ENCODE data around the gene CACNA1I.

Gene CACNA1I

DNA sequence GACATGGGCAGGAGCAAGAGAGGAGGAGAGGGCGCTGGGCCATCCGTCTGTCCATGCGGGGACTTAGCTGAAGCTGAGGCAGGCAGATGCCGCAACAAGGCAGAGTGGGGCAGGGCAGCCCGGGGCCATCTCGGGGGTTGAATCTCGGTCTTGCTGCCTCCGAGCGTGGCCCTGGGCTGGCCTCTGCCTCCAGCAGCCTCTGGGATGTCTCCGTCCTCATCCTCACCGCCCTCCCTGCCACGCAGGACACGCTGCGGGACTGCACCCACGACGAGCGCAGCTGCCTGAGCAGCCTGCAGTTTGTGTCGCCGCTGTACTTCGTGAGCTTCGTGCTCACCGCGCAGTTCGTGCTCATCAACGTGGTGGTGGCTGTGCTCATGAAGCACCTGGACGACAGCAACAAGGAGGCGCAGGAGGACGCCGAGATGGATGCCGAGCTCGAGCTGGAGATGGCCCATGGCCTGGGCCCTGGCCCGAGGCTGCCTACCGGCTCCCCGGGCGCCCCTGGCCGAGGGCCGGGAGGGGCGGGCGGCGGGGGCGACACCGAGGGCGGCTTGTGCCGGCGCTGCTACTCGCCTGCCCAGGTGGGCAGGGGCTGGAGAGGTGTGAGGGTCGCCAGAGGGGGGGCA, 108.4 kb downstream of the CACNA1I start:
- no peak for DNase-seq

DNA sequence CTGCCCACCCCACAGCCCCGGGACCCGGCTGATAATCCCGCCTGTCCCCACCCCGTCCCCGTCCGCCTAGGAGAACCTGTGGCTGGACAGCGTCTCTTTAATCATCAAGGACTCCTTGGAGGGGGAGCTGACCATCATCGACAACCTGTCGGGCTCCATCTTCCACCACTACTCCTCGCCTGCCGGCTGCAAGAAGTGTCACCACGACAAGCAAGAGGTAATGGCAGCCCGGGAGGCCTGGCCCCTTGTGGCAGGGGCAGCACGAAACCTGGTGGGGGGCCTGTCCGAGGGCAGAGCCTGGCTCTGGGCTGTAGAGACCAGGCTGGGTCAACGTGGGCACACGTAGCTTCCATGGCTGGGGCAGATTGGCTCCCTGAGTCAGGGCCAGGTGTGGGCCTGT, 109.1 kb downstream of the CACNA1I start:
- DNase-seq: no peak

DNA sequence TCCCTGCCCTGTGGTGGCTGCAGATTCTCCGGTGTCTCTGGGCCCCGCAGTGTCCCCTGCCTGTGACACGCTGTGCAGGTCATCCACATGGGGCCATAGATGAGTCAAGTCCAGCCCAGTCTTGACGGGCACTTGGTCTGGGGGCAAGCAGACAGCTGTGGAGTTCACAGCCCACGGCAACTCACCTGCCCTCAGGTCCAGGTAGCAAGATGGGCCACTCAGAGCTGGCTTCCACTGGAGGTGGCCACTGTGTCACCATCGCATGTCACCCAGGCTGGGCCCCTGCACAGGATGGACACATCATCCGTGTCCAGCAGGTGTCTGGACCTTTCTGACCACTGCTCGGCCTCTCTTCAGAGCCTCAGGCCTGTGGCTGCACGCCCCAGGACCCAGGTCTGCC, 109.9 kb downstream of the CACNA1I start:
- DNase-seq: no peak

DNA sequence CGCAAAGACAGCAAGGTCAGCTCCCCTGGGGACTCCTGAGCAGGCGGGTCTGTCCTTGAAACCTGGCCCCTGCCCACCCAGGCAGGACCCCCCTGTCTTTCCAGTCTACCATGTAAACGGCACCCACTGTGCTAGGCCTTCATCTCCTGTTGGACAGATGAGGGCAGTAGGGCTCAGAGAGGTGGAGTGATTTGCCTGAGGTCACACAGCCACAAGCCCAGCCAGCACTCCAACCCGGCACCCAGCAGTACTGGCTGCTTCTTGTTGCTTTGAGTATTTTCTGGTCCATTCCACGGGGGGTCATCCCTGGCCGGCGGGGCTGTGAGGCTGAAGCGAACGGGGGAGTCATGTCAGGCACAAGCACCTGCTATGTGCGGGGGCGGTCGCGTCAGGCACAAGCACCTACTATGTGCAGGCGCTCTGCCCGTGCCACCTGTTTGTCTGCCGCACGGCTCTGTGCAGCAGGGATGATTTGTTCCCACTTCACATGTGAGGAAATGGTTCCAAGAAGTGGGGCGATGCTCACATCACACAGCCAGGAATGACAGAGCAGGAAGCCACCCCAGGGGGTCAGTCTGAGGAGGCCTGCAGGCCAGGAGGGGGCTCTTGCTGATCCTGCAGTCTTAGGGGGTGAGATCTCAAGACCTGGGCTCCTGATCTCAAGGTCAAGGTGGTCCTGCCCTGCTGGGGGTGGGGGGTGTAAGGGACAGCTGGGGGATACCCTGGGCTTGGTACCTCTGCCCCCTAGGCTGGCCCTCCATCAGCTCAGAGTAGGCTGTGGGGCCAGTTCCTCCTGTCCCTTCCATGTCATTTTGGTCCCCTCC, 110.7 kb downstream of the CACNA1I start:
- DNase-seq: no peak

DNA sequence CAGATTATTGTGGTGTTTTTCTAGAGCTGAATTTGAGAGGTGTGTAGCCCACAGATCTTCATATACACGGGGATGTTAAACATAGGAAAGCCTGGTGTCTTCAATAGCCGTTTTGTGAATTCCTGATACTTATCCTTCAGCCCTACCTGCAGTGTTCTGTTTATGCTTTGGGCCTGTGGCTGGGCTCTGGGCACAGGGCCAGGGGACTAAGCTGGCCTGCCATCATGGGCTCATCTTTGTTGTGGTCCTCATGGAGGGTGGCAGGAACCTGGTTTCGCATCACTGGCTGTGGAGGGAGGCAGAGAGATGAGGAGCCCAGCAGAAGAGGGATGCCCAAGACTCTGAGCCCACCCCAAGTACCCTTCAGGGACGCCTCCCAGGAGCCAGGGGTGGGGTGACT, 112.4 kb downstream of the CACNA1I start:
- no peak for DNase-seq

DNA sequence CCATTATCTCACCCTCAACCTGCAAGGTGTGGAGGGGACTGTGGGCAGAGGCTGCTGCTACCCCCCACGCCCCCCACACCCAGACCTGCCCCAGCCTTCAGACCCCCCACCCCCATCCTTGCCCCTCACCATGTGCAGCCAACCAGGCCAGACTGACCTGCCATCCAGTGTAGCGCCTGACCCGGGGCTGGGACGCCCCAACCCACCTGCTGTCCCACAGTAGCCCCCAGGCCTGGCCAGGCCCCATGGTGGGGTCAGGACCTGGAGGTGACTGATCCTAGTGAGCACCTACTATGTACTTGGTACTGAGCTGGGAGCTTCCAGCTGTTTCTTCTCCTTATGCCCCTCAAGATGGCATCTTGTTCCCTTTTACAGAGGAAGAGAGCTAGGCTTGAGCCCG, 113.1 kb downstream of the CACNA1I start:
- no peak for DNase-seq

DNA sequence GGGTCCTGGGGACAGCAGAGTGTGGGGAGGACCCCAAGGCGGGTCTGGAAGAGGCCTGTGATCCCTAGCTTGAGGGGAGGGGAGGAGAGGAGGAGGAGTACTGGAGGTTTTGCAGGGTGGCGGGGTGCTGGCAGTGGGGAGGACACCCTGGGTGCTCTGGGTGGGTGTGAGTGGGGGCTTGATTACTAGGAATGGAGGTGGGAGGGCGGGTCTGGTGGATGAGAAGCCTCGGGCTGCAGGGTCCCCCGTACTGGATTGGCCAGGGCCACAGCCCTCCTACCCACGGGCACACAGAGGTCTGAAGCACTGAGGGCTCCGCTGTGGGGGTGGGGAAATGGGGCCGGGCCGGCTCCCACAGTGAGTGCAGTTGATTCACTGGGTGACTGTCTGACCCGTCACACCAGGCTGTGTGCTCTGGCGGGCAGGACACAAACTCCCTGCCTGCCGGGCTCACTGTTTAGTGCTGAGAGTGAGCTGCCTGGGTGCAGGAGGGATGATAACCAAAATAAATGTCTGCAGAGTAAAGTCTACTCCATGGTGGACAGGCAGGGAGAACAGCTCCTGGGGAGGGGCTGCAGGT, 114.2 kb downstream of the CACNA1I start:
- no peak for DNase-seq

DNA sequence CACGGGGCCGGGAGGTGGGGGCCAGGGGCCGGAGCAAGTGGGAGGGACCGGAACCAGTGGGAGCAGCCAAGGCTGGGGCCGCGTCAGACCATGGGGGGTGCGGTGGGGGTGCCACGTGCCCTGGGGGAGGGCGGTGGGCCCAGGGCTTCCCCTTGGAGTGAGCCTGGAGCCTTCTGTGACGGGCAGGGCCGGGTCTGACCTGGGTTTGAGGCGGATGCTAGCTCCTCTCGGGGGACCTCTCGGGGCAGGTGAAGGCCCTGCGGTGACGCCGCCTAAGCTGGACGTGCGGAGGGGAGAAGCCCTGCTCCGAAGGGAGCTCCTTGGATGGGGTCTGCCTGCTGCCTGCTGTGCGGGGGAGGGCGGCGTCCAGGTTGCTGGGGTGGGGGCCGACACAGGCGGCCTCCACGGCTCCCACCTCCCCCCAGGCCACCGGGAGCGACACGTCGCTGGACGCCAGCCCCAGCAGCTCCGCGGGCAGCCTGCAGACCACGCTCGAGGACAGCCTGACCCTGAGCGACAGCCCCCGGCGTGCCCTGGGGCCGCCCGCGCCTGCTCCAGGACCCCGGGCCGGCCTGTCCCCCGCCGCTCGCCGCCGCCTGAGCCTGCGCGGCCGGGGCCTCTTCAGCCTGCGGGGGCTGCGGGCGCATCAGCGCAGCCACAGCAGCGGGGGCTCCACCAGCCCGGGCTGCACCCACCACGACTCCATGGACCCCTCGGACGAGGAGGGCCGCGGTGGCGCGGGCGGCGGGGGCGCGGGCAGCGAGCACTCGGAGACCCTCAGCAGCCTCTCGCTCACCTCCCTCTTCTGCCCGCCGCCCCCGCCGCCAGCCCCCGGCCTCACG, 115.0 kb downstream of the CACNA1I start:
- no peak for DNase-seq

DNA sequence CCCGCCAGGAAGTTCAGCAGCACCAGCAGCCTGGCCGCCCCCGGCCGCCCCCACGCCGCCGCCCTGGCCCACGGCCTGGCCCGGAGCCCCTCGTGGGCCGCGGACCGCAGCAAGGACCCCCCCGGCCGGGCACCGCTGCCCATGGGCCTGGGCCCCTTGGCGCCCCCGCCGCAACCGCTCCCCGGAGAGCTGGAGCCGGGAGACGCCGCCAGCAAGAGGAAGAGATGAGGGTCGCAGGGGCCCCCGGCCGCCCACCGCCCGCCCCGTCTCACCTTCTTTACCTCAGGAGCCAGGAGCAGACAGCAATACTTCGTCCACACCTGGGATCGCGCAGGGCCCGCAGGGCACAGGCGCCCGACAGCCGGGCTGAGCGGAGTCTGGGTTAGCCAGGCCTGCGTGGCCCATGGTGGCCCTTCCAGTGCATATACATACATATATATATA, 115.6 kb downstream of the CACNA1I start:
- DNase-seq: no peak

DNA sequence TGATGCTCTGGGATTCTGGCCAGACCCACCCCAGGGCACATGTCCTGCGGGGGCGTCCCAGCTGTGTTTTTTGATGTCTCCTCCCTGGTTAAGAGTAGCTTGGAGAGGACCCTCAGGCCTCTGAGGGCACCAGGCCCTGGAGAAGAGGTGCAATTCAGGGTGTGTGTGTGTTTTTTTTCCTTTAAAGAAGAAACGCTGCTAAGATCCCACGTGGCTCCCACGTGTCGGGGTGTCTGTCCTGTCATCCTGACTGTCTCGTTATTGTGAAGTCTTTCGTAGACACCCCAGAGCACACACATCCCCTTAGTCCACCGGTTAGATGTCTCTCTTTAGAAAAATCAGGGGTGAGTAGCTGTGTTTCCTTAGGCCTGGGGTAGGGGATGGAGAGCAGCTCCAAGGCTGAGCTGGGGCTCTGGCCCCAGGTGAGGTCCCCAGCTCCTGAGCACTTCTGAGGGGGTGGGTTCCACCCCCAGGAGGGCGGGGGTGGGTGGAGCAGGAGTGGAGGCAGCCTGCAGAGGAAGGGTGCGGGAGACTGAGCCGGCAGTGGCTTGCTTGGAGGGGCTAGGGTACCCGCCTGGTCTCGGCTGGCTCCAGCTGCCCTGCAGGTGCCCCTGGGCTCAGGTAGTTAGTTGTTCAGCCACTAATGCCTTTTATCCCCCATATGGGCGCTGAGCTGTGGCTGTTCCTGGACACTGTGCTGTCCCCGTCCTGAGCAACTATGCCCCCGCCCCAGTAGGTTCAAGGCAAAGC, 116.4 kb downstream of the CACNA1I start:
- DNase-seq: no peak

DNA sequence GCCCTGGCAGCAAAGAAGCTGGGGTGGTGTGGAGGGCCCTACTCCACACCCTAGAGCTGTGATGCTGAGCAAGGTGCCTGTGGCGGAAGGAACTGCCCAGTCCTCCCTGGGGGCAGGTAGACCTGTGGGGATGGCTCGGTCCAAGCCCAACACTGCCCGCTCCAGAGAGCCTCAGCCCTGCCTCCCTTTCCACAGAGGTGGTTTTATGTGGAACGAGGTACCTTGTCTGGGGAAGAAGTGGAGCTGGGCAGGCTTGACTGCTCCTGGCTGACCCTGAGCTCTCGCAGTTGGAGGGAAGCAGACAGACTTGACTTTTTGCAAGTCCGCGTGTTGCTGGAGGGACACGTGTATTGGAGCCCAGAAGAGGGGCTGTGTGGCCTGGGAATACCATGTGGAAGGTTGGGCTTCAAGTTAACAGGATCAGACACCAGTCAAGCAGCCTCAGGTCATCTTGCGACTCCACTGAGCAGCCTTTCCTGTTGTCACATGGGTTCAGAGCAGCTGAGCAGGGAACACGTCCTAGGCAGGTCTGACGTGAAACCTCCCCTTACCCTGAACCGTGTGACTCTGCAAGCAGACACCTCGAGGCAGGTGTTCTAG, 117.7 kb downstream of the CACNA1I start:
- no peak for DNase-seq

DNA sequence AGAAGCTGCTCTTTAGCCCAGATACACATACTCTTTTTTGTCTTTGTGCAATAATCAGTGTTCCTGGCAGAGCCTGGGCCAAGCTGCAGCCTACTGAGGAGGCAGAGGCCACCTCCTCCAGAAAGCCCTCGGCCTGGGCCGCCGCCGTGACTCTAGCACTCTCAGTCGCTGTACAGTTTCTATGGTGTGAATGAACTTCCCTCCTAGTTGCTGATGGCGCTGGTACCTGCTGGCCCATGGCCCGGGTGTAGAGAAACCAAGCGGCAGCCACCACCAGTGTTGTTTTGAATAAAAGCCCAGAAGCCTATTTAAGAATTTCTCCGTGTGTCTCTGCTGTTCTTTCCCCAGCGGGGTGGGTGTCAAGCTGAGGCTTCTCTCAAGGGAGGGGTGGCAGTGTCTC, 118.9 kb downstream of the CACNA1I start:
- no peak for DNase-seq

DNA sequence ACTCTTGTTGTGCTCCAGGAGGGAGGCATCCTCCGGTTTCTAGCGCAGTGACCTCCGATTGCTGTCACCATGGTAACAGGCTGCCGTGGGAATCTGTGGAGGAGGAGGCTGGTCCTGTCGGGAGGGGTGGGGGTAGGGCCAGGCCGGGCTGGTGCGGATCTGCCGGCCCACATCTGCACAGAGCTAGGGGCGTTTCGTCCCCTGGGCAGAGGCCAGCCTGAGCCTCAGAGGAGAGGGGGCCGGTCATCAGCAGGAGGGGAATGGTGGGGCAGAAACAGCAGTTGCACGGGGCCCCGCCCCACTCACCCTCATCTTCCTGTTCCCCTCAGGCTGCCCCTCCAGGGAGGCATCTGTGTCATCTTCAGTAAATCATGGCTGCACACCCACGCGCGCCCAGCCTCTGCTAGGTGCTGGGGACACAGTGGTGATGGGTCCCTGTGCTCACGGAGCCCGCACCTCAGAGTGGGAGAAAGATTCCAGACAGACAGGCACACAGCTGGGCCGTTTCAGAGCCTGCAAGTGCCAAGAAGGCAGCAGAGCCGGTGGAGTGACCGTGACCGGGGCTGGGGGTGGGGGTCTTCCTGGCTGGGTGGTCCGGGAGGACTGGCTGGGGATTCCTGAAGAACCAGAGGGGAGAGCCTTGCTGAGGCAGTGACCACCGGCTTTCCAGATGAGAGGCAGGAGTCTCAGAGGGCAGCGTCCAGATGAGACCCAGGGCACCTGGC, 120.5 kb downstream of the CACNA1I start:
- no peak for DNase-seq

DNA sequence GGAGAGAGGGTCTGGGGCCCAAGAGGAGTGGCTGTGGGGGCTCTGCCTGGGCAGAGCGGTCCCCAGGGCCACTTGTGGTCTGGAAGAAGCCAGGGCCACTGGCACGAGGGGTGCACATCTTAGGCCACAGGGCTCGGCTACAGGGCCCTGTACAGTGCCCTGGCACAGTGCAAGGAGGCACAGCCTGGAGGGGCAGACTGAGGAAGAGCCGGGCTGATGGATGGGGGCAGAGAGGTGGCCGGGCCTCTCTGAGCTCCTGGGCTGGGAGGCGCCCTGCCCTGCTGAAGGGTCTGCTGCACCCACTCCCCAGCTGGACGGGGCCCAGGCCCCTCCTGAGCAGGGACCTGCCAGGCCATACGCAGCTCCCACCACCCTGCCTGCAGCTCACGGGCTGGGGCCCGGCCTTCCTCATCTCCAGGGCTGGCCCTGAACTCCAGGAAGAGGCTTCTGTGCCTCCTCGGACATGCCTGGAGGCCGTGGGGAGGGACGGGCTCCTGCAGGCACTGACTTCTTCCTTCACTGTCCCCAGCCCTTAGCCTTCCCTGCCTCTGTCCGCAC, 123.5 kb downstream of the CACNA1I start:
- no peak for DNase-seq

DNA sequence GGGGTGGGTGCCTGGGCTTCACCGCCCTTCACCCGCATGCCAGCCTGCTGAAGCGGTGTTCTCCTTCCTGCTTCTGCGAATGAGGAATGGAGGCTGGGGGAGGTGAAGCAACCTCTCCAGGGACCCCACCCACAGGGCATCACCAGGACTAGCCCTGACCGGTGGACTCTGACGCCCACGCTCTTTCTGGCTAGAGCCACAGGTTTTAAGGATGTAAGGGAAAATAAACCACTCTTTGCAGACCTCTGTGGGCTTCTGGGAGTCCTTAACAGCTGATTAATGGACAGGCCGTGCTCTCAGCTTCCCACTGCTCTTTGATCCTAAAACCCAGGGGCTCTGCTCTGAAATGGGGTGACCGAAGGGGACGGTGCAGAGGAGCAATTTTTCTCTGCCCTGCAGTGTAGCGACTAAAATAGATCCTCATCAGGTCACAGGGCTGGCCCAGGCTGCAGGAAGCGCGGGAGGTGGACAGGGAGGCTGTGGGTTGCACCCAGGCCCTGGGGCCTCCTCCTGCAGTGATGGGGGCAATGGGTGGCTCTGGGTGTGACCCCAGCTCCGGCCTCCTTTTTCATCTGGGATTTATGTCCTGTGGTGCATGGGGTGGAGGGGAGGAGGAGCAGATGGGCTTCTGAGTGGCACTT, 127.4 kb downstream of the CACNA1I start:
- no peak for DNase-seq

DNA sequence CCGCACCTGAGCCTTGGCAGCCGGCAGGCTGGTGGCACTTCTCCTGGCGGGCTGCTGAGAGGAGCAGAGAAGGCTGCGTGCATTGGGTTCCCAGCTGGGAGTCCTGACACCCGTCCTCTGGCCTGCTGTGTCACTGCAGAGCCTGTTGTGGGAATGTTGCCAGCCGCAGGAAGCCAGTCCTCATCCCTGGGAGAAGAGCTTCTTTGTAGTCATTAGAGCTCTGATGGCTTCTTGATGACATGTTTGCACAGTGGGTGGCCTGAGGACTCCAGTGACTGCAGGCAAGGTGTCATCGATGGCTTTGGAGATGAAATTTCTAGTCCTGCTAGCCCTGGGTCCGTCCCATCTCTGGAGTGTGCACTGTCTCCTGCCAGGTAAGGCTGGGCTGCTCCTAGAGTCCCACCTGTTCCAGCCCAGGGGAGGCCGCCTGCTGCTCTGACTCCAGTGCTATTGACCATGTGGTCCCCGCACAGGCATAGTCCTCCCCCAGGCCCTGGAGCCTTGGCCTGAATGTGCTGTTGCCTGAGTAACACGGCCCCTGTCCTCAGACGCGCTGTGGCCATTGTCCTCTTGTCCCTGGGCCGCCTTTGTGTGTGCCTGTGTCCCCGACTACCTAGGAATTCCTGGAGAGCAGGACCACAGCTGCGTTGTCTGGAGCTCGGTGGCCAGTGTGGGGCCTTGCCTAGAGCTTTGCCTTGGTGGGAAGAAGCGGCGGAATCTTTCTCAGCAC, 129.2 kb downstream of the CACNA1I start:
- DNase-seq: no peak

DNA sequence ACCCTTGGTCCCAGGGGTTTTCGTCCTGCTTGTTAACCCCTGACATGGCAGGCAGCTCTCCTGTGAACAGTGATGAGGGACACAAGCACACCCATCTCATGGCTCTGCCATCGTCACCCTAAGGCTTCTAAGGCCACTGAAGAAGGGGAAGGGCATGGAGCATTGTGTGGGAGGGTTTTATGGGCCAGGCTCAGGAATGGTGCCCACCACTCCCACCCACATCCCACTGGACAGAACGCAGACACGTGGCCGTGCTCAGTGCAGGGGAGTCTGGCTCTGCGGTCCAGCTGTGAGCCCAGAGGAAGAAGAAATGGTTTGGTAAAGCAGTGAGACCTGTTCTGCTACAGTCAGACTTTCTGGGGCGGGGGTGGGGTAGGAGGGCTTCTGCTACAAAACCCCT, 130.0 kb downstream of the CACNA1I start:
- DNase-seq: no peak

DNA sequence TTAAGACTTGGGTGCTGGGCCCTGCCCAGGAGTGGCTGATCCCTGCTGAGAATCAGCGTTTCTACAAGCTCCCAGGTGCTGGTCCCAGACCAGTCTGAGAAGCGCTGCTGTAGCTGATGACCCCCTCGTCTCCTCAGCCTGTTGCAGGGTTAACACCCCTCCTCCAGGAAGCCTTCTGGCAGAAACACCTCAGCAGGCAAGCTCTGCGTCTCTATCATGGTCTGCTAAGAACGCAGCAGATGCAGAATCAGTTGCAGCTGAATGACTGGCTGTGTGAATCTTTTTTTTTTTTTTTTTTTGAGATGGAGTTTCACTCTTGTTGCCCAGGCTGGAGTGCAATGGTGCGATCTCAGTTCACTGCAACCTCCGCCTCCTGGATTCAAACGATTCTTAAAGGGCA, 132.5 kb downstream of the CACNA1I start:
- no peak for DNase-seq

DNA sequence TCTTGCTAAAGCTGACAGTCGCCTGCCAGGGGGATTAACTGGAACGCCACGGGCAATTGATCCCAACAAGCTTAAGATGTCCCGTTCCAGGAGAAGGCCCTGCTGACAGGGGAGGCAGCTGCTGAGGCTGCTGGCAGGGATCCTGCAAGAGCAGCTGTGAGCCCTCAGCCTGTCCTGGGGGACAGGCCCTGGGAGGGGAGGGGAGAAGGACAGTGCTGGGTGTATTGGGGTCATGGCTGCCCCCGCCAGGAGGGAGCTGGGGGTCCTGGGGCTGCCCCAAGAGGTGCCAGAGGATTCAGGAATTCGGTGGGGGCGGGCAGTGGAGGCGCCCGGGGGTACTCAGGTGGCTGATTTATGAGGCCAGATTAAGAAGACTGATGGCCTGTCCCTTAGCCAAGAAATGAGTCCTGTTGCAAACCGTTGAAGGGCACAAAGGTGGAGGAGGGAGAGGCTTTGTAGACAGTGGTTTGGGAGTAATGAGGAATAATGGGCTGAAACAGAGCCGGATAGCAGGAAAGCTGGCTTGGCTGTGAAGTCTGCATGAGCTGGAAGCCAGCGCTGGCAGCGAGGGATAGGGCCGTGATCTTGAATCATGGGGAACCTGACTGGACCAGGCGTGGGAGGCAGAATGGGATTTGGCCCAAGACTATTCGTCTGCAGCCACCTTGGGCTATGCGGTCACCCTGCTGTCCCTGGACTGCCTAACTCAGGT, 133.5 kb downstream of the CACNA1I start:
- DNase-seq: no peak
